Breast epithelium (tissue), 3 donors: ENCODE results near the gene CDKN2A.

ENCODE experiments used
- POLR2A ChIP-seq: fragments of 450-650 bp; IDR thresholded peaks from one replicate; pipeline ENCODE4 v1.6.1; 2016; ENCODE audit warnings: antibody characterized with exemption, mild to moderate bottlenecking, moderate library complexity
- POLR2AphosphoS5 ChIP-seq, 3 donors: sonication (generic); formaldehyde crosslinking; IDR thresholded peaks; one replicate each; pipeline ENCODE4 v1.6.1; 2017; ENCODE audit warnings: antibody characterized with exemption in 3 of 3
- TF ChIP-seq, protein P1 (sequence below), 3 donors: fragments of 450-650 bp; IDR thresholded peaks; one replicate each; pipeline ENCODE4 v1.5.1; 2016 to 2017; ENCODE audit warnings: antibody characterized with exemption in 3 of 3, mild to moderate bottlenecking in 3 of 3, moderate library complexity in 3 of 3

DNA sequence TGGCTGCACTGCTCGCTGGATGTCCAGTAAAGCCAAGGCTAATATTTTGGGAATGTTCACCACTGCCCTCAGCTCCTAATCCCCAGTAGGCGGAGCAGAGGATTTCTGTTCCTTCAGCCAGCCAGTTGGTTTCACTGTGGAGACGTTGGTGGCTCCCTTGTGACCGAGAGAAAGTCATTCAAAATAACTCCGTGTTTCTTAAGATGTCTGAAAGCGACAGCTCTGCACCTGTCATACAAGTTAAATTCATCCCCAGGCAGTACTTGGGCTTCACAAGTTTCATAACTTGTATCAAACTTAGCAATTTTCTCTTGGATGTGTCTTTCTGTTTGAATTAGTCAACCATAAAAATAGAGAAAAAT is 15.3 kb upstream of the CDKN2A start:
- no peak for TF ChIP-seq POLR2AphosphoS5 (IDR thresholded peaks at IDR 0.05)
- TF ChIP-seq POLR2A = no peak
- TF ChIP-seq, protein P1, sequence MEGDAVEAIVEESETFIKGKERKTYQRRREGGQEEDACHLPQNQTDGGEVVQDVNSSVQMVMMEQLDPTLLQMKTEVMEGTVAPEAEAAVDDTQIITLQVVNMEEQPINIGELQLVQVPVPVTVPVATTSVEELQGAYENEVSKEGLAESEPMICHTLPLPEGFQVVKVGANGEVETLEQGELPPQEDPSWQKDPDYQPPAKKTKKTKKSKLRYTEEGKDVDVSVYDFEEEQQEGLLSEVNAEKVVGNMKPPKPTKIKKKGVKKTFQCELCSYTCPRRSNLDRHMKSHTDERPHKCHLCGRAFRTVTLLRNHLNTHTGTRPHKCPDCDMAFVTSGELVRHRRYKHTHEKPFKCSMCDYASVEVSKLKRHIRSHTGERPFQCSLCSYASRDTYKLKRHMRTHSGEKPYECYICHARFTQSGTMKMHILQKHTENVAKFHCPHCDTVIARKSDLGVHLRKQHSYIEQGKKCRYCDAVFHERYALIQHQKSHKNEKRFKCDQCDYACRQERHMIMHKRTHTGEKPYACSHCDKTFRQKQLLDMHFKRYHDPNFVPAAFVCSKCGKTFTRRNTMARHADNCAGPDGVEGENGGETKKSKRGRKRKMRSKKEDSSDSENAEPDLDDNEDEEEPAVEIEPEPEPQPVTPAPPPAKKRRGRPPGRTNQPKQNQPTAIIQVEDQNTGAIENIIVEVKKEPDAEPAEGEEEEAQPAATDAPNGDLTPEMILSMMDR (IDR thresholded peaks at IDR 0.05) = no peak
